Left renal pelvis (tissue), 4 donors: ENCODE results near the gene DSCAM. TPM values are rescaled to one million over a fixed set of nuclear protein-coding genes. Genes with fewer than 3 reads are reported as not detected.
A peak's percentile ranks its signal among the peaks of the same experiment; 100 is the strongest.
"Not testable (repeated sequence)": the region's sequence is repeated elsewhere in the genome, so short reads cannot be mapped to it uniquely, and the experiment has no call there.

Source experiments
- DNase-seq, 4 donors: peaks; one replicate each; pipeline ENCODE4 v3.0.0-alpha.2; 2013; ENCODE audit warnings: low read depth in 4 of 4, low spot score in 3 of 4
- polyA plus RNA-seq, 4 donors: library from polyadenylated mRNA; unstranded; fragments of 120-200 nt; gene quantifications; one replicate each; pipeline ENCODE4 v1.2.1, GENCODE V29; 2013; ENCODE audit not compliant: insufficient read length in 4 of 4

Gene DSCAM
- polyA plus RNA-seq, 4 donors: 0.06 to 0.14 (median 0.09) TPM

DNA sequence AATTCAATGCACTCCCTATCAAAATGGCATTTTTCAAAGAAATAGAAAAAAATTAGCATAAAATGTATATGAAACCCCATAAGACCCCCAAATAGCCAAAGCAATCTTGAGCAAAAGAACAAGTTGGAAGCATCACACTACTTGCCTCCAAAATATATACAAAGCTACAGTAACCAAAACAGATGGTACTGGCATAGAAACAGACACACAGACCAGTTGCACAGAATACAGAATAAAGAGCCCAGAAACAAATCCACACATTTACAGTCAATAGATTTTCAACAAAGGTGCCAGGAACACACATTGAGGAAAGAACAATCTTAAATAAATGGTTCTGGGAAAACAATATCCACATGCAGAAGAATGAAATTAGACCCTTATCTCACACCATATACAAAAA lies 350.8 kb downstream of the DSCAM start:
- no peak for DNase-seq

DNA sequence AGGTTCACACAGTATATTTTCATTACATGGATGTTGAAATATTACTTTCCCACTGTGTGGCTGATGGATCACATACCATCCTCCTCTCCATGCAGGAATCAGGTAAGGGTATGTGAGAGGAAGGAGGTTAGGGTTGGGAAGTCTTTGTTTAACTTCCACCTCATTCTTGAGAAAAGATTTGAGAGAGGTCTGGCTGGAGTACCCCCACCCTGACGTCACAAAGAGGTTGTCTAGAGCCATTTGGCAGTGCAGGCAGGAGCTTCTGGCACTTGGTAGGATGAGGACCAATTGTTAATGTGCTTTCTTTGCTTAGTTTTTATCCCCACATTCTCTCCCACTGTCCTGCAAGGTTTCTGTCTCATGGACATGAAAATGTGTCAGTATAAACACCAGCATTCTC lies 356.6 kb downstream of the DSCAM start:
- no peak for DNase-seq

DNA sequence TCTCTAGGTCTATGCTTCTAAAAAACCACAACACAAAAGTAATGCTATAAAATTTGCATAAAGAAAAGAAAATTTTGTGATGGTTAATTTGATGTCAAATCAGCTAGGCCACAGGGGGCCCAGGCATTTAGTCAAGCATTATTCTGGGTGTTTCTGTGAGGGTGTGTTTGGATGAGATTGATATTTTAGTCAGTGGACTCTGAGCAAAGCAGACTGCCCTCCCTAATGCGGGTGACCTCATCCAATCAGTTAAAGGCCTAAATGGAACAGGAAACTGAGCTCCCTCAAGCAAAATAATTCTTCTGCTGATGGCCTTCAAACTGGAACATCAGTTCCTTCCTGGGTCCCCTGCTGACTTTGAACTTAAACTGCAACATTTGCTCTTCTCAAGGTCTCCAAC lies 358.0 kb downstream of the DSCAM start:
- DNase-seq: no peak

DNA sequence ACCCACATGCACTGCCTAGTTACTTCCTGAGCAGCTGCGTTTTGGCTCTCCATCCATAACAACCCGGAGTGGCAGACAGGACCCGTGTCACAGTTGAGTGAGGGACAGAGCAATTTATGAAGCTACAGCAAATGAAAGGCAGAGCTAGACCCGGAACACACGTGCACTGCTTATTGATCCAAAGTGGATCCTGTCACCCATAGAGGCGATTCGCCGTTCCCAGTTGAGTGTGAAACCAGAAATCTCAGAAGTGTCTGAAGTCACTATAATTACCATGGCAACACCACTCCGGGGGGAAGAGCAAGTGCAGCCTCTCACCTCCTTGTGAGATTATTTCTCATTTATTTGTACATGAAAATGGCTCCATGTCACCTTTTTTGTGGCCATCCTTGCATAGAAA lies 365.2 kb downstream of the DSCAM start:
- no peak for DNase-seq

DNA sequence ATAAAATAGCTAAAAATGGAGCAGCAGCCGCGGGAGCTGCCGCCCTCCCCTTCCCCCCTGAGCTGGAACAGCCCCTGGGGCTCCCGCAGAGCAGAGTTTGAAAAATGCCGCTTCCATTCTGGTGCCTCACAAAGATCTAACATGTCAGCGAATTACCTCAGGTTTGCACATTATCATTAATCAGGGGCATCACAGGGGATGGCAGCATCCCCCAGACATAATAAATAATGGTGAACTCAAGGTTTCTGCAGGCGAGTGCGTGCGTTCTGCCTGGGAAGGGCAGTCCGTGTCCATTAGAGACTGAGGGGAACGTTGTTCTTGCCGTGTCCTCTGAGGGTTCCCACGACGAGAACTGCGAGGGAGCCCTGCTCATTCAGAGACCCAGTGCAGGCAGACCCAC lies 372.4 kb downstream of the DSCAM start:
- DNase-seq: no peak

DNA sequence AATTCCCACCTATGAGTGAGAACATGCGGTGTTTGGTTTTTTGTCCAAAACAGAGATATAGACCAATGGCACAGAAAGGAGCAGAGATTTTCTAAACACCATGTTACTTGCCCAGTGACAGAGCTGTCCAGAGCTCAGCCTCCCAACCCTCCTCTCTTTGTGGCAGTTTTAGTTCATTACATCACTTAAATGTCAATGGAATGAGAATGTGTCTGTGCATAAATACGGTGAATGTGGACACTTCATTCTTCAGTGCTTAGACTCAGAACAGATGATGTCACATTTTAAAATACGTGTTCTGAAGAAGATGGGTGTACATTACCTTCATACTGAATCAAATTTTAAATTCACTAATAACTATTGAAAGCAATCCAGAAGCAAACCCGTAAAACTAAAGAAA lies 374.9 kb downstream of the DSCAM start:
- DNase-seq: no peak

DNA sequence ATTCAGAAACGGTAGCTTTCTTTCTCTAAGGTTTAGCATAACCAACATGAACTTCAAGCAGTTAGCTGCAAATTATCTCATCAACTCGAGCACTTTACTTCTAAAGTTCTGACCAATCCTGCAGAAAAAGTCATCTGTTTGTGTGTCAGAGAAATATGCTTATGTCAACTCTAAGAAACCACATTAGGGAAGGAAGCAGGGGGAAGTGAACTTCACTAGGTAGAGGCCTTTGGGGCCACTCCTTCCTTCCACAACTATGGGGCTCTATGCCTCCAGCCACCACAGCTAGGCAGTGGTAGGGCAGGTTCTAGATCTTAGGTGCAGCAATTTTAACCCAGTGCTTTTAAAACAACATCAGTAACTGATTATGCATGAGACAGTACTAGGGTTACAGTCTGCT lies 375.9 kb downstream of the DSCAM start:
- DNase-seq: no peak

DNA sequence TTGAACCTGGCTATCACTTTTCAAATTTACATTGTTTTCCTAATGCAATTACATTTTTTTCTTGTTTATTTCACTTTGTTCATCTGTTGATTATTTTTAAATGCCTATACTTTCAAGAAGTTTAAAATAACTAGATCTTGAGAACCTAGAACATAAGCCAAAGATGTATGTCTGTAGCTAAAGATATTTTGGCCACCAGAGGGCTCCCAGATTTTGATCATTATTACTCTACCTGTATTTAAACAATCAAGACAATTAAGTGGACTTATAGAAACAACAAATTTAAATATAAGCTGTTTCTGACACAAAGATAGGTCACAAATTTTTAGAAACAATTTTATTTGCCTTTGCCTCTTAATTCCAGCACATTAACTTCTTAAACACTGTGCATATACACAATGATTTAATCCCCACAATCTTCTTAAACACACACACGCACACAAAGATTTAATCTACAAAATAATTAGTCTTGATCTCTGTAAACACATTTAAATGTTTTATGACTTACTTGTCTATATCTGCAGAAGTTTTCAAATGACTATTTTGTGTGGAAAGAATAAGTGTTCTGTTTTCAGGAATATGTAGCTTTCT lies 380.0 kb downstream of the DSCAM start:
- peak in 2 of 4 donors; percentile 6 to 20 for DNase-seq

DNA sequence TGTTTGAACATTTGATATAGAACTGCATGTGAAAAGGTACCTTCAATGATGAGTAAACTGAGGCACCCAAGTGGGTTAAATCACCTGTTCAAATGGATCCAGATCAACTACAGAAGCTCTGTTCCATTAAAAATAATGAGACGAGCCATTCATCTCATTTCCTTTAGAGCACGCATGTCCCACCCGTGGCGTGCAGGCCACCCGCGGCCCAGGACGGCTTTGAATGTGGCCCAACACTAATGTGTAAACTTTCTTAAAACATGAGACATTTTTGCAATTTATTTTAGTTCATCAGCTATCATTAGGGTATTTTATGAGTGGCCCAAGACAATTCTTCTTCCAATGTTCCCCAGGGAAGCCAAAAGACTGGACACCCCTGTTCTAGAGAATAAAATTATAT lies 381.6 kb downstream of the DSCAM start:
- DNase-seq: no peak

DNA sequence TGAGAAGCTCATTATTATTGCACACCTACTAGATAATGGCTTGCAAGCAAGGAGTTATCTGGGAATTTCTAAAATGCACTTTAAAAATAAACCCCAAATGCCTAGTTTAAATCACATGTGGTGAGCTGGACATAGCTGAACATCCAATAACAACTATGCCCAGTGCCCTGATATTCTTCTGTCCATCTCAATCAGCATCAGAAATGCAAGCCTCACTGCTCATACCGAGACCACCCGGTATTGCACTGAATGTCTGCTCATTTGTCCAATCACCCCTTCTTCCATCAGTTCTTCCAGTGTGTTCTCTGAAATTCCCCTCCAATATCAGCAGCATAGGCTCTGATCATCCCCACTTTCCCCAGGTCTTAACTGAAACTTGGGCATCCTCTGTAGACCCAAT lies 383.8 kb downstream of the DSCAM start:
- DNase-seq: no peak

DNA sequence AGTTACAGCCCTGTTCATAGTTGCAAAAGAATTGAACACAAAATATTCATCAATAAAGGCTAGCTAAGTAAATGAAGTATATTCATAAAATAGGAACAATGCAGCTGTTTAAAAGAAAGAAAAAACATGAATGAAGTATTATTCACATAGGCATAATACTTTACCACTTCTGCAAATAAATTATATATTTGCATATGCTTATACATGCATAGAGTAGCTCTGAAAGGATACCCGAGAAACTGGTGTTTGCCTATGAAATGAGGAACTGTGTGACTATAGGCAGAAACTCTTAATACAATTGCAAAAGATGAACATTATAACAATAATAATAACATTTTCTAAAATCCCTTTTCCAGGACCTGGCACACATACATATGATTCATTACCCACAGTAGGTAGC lies 385.9 kb downstream of the DSCAM start:
- DNase-seq: no peak

DNA sequence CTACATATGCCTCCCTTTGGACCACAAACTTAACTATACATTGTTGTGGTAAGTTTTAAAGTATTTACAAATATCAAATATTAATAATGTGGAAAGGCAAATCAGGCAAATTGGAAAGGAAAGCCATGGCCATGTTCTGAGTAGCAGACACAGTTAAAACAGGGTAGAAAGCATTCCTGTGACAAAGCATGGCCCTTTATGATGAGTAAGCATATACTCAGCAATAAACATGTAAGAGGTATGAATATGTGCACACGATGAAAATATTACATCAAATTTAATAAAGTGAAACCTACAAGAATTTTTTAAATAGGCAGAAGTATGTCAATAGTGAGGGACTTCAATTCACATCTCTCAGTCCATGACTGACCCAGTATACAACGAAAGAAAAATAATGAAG lies 389.2 kb downstream of the DSCAM start:
- DNase-seq: no peak

DNA sequence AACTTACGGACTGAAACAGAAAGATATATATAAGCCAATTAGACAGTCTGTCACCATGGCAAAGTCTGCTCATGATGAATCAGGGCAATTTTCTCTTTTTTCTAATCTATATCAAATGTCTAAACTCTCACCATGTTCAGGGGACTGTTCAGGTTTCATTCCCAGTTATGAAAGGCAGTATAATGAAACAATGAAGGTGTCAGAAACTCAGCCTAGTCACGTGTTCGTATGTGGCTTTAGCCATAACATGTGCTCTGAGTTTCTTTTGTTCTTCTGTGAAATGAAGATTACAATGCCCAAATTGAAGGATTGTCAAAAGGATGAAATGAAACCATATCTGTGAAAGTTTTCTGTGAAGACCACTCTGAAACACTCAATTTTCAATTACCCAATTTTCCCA lies 392.9 kb downstream of the DSCAM start:
- DNase-seq: no peak

DNA sequence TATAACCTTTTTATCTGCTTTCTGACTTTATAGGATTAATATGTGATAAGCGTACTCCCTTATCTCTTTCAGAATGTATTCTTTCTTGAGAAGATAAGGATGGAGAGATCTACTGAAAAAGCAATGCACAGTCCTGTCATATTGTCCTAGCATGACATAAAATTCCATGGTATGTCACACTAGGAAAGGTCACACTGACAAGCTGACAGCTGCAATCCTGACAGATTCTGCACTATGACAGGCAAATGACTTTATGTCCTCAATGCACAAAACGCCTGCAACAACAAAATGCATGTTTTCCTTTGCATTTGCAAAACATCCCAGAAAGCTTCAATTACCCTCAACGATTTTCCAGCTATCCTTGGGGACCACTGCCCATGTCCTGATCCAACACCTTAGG lies 393.8 kb downstream of the DSCAM start:
- DNase-seq: no peak

DNA sequence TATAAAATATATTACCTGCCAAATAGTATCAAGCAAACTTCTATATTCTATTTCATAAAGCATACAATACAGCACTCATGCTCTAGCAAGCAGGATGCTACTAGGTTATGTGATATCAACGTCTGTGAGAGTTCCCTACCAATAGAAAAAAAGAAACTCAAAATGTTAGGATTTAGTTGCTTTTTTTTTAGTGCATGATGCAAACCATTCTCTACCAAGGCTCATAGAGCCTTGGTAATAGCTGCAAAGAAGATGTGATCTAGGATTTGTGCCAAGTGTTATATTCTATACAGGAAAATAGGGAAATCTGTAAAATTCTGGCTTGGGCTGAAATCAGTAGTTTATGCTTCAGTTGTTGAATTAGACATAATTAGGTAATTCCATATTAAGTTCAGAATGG lies 394.4 kb downstream of the DSCAM start:
- DNase-seq: no peak

DNA sequence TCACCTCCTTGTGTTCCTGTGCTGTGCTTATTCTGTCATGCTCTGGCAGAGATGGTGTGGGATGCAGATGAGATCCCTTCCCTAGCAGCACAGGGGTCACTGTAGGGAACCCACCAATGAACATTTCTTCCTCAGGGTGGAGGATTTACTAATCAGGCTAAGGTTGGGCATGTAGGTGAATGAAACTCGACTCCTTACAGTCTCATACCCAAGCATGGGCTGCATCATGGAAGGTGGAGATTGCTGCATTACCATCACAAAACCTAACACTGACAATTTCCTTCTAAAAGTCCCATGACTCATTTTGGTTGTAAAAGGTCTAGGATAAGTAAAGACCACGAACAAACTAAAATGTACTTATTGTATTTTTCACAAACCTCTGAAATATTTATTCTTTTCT lies 399.9 kb downstream of the DSCAM start:
- no peak for DNase-seq

DNA sequence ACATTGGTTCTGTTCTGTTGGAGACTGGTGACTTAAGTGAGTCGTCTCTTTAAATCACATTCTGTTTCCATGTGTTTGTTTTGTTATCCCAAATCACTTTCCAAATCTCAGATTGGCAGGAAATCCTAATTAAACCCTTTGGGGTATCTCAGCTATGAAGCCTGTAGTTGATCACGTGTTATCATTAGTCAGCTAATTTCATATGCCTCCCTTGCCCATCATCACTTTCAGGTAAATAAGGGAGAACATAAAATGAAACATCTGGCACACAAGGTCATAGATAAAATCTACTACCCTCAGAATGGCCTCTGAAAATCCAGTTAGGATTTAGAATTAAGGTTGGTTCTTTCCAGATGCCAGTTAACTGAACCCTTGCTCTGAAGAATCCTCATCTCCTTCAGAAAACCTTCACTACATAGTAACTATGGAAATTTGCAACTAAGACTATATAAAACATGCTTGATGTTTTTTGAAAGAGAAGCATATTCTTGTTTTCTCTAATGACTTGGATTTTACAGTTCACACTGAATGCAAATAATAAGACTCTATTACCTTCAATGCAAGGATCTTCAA lies 401.5 kb downstream of the DSCAM start:
- DNase-seq: no peak

DNA sequence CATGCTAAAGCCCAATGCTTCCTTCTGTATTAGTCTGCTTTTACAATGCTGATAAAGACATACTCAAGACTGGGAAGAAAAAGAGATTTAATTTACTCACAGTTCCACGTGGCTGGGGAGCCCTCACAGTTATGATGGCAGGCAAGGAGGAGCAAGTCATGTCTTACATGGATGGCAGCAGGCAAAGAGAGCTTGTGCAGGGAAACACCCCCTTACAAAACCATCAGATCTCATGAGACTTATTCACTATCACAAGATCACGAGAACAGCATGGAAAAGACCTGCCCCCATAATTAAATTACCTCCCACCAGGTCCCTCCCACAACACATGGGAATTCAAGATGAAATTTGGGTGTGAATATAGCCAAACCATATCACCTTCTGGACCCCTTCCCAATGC lies 407.4 kb downstream of the DSCAM start:
- DNase-seq: not testable (repeated sequence)

DNA sequence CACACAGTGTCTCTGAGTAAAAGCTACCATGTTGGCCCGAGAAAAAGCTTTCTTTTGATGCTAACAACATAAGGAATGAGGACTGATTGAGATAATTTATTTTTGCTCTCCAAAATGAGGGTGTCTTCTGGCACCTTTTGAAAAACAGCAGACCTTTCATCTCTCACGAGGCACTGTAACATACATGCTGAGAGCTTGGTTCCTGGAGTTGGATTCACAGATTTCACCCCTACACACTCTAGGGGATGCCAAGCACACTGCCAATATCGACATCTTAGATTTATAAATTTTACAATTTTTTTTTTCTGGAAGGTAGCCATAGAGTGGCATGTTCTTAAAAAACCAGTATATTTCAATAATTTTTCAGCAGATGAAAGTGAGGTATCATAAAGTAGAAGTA lies 408.3 kb downstream of the DSCAM start:
- no peak for DNase-seq

DNA sequence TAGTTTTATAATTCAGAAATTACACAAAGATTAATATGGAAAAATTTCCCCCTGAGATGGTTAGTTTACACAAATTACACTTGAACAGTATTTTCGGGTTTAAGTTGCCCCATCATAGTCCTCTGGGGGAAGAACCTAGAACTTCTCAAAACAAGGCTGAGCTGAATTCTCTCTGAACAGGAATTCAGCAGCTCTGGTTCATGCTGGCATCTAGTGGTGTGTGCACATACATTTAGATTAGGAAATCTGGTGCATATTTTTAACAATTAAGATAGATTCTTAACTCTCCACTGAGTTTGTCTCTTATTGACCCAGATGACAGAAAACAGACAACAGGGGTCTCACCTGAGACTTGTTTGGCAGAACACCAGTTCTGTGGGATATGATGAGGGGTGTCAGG lies 410.7 kb downstream of the DSCAM start:
- no peak for DNase-seq

DNA sequence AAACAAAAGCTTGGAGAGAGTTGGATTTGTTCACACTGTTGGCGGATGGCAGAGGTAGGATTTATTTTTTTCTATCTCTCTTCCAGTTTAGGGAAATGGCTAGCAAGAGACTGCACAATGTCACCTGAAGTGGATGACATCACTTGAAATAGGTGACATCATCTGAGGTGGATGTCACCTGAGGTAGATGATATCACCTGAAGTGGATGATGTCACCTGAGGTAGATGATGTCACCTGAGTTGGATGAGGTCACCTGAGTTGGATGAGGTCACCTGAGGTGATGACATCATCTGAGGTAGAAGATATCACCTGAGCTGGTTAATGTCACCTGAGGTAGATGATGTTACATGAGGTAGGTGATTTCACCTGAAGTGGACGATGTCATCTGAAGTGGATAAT lies 413.4 kb downstream of the DSCAM start:
- DNase-seq: no peak

DNA sequence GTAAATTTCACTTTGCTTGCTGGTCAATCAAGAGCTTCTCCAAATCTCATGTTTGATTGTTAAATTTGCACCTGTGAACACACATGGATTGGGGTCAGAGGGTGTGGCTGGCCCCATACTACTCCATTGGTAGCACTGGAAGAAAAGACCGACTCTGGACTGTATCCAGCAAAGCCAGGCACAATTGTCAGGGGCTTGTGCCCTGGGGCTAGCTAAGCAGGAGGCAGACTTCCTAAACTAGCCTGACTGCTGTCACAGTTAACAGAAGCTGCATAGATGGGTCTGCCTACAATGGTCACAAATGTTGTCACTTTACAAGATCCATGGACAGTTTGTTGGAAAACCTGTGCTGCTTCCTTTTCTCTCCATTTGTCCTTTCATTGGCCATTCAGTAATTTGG lies 421.0 kb downstream of the DSCAM start:
- DNase-seq: no peak
